DOHH2 (cell line): Measurements from ENCODE around the gene FSD1.

Experiments used
- H3F3A ChIP-seq: fragments of 200-600 bp; sonication (generic), shearing (Covaris generic); 2 replicates; pipeline ENCODE4 v1.6.0; 2016; ENCODE audit warnings: antibody characterized with exemption, mild to moderate bottlenecking; ENCODE audit not compliant: control insufficient read depth, insufficient read depth
- H3K27ac ChIP-seq: fragments of 200-600 bp; sonication (generic); 2 replicates; pipeline ENCODE4 v1.5.1; 2014; ENCODE audit warnings: low read depth, mild to moderate bottlenecking, low read length, moderate library complexity
- H3K27me3 ChIP-seq: fragments of 200-600 bp; sonication (generic); 2 replicates; pipeline ENCODE4 v1.6.1; 2014; ENCODE audit warnings: mild to moderate bottlenecking, low read length, mixed read lengths; ENCODE audit not compliant: control insufficient read depth
- H3K36me3 ChIP-seq: fragments of 200-600 bp; sonication (generic); 2 replicates; pipeline ENCODE4 v1.6.1; 2014; ENCODE audit warnings: mild to moderate bottlenecking, low read length, moderate library complexity, mixed read lengths; ENCODE audit not compliant: control insufficient read depth
- H3K4me1 ChIP-seq: fragments of 200-600 bp; sonication (generic); 2 replicates; pipeline ENCODE4 v1.6.1; 2014; ENCODE audit warnings: mild to moderate bottlenecking, low read length, mixed read lengths; ENCODE audit not compliant: control insufficient read depth
- H3K4me2 ChIP-seq: fragments of 200-600 bp; sonication (generic); 2 replicates; pipeline ENCODE4 v1.6.0; 2014; ENCODE audit warnings: mild to moderate bottlenecking, low read length, moderate library complexity
- H3K4me3 ChIP-seq: fragments of 200-600 bp; sonication (generic); 2 replicates; pipeline ENCODE4 v1.5.1; 2014; ENCODE audit warnings: mild to moderate bottlenecking, low read length, mixed read lengths
- H3K79me2 ChIP-seq: fragments of 200-600 bp; sonication (generic); 2 replicates; pipeline ENCODE4 v1.6.1; 2014; ENCODE audit warnings: mild to moderate bottlenecking, low read length, mixed read lengths; ENCODE audit not compliant: control insufficient read depth
- H3K9me2 ChIP-seq: fragments of 200-600 bp; sonication (generic); replicated peaks from 2 replicates; pipeline ENCODE4 v1.6.1; 2014; ENCODE audit warnings: mild to moderate bottlenecking, low read length, mixed read lengths; ENCODE audit not compliant: control insufficient read depth
- H3K9me3 ChIP-seq: fragments of 200-600 bp; sonication (generic); 2 replicates; pipeline ENCODE4 v1.6.1; 2014; ENCODE audit warnings: antibody characterized with exemption, low read length, mixed read lengths; ENCODE audit not compliant: control insufficient read depth, insufficient read depth
- H4K20me1 ChIP-seq: fragments of 200-600 bp; sonication (generic); 2 replicates; pipeline ENCODE4 v1.6.0; 2014; ENCODE audit warnings: low read depth, mild to moderate bottlenecking, antibody characterized with exemption, low read length, moderate library complexity; ENCODE audit not compliant: control insufficient read depth, insufficient read depth
- CTCF ChIP-seq: fragments of 200-600 bp; sonication (generic); IDR thresholded peaks from one replicate; pipeline ENCODE4 v1.5.1; 2014; ENCODE audit warnings: antibody characterized with exemption, mild to moderate bottlenecking, low read depth, low read length; ENCODE audit not compliant: poor library complexity, severe bottlenecking
- EZH2phosphoT487 ChIP-seq: fragments of 200-600 bp; sonication (generic); IDR thresholded peaks from 2 replicates; pipeline ENCODE4 v1.6.1; 2017; ENCODE audit warnings: borderline replicate concordance, mild to moderate bottlenecking, antibody characterized with exemption, low read length, moderate library complexity, mixed read lengths

Gene FSD1

GRCh38 chr19:4365341-4365740 lies 60.9 kb downstream of the FSD1 start:
- Histone ChIP-seq H3F3A (0 out of 2 replicates have a peak, but pooled peaks cover 3% of the 10 kb centered on the region), H3K9me3 (no peaks in the 10 kb centered on the region), H3K4me3 (no peak overlapping the region), H3K79me2 (peaks cover 17% of the 10 kb centered on the region), H3K27me3 (no peaks in the 10 kb centered on the region), H3K9me2 (no peaks in the 10 kb centered on the region), H3K36me3 (peaks cover 64% of the 10 kb centered on the region), H3K4me2 (no peak overlapping the region), H3K4me1 (peaks cover 25% of the 10 kb centered on the region), H3K27ac (no peak overlapping the region), H4K20me1 (0 out of 2 replicates have a peak, but pooled peaks cover 4% of the 10 kb centered on the region)
- TF ChIP-seq EZH2phosphoT487 = no peak
- TF ChIP-seq CTCF = no peak

GRCh38 chr19:4365791-4366665 lies 61.6 kb downstream of the FSD1 start:
- no peak overlapping the region for H3K4me3 ChIP-seq
- H3K9me2 ChIP-seq = no peaks in the 10 kb centered on the region
- no peak overlapping the region for H3K4me2 ChIP-seq
- TF ChIP-seq EZH2phosphoT487 (no peak), CTCF (no peak)
- H3K79me2 ChIP-seq = peaks cover 24% of the 10 kb centered on the region
- H3K9me3 ChIP-seq = no peaks in the 10 kb centered on the region
- H3K27ac ChIP-seq = no peak overlapping the region
- peaks cover 32% of the 10 kb centered on the region for H3K4me1 ChIP-seq
- peaks cover 60% of the 10 kb centered on the region for H3K36me3 ChIP-seq
- H4K20me1 ChIP-seq = peaks cover 10% of the 10 kb centered on the region; the same call in 1 of the 2 replicates
- H3F3A ChIP-seq = 0 out of 2 replicates have a peak, but pooled peaks cover 3% of the 10 kb centered on the region
- no peaks in the 10 kb centered on the region for H3K27me3 ChIP-seq

GRCh38 chr19:4366666-4367335 lies 62.4 kb downstream of the FSD1 start:
- H3K4me1 ChIP-seq = peaks cover 40% of the 10 kb centered on the region
- peaks cover 57% of the 10 kb centered on the region for H3K36me3 ChIP-seq
- no peak overlapping the region for H3K4me2 ChIP-seq
- TF ChIP-seq CTCF = no peak
- TF ChIP-seq EZH2phosphoT487 = no peak
- H3K9me3 ChIP-seq = no peaks in the 10 kb centered on the region
- 0 out of 2 replicates have a peak, but pooled peaks cover 3% of the 10 kb centered on the region for H3F3A ChIP-seq
- H3K27ac ChIP-seq = no peak overlapping the region
- H3K27me3 ChIP-seq = no peaks in the 10 kb centered on the region
- no peaks in the 10 kb centered on the region for H3K9me2 ChIP-seq
- peaks cover 10% of the 10 kb centered on the region for H4K20me1 ChIP-seq
- H3K4me3 ChIP-seq = no peak overlapping the region
- H3K79me2 ChIP-seq = peaks cover 32% of the 10 kb centered on the region
